ENCODE measurements around the gene ADI1. TPM values are rescaled to one million over a fixed set of nuclear protein-coding genes. Genes with fewer than 3 reads are reported as not detected.

ADI1 gene
- total and polyA plus RNA-seq, 2 of the 4 experiments (the other 2 are of a cell fraction), result 43.2 to 46.0 TPM

DNA sequence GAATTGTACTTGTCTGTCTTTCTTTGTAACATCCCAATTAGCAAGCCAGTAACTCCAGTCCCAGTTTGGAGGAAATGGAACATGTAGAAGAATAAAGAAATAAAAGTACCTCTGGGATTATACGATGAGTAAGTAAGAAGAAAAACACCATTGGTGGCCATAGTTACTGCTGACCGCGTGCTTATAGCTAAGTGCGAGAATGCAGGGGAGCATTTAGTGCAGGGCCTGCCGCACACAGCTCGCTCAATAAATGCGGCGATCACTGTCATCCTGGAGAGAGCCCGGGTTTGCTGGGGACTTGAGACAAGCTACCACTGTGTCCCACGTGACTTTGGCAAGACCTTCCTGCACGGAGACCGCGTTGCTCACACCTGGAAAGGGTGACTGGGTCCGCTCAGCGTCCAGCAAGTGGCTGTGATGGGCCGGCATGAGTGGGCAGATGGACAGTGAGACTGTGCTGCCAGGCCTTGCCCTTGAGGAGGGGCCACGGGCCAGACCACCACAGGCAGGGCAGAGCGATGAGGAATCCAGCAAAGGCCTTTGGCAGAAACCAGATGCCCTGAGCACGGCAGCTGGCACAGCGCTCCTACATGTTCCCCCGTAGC, 54.8 kb downstream of the ADI1 start:
- no peak overlapping the region for H3K4me3 ChIP-seq (ENCODE audit: insufficient read depth, low read depth, low read length)
- H3K9me3 ChIP-seq (ENCODE audit: control insufficient read depth, insufficient read depth, low read length), result no peaks in the 10 kb centered on the region
- peak overlapping the region; percentile 54; the same call in 1 of the 2 replicates for H4K91ac ChIP-seq (ENCODE audit: insufficient read depth, low read depth, low read length)
- dilution Hi-C loops (cut with HindIII; ENCODE audit: low sequenced_read_pairs, unreplicated experiment) (no loop called here), intact Hi-C loops (cut with micrococcal nuclease) (loop anchor here (5.0 kb wide), 1 partner anchor 188 kb away; no protein-coding TSS in a partner anchor), in situ Hi-C loops (cut with MboI; ENCODE audit: low sequenced_read_pairs) (no loop called here)
- no peak overlapping the region for H2AK9ac ChIP-seq (replicated peaks; ENCODE audit: low read depth, low read length, poor library complexity)
- no peak overlapping the region for H3K4me2 ChIP-seq (ENCODE audit: low read depth, low read length)
- peak overlapping the region; percentile 98 for H2BK5ac ChIP-seq (ENCODE audit: low read depth, low read length, poor library complexity, severe bottlenecking)
- TF ChIP-seq CEBPB (IDR thresholded peaks at IDR 0.05; ENCODE audit: low read depth, low read length) (no peak), USF2 (IDR thresholded peaks at IDR 0.05; ENCODE audit: low read depth, low read length) (no peak), MAZ (IDR thresholded peaks at IDR 0.05; ENCODE audit: borderline replicate concordance, low read depth, low read length) (no peak), RAD21 (IDR thresholded peaks at IDR 0.05; ENCODE audit: low read length) (no peak), RFX5 (IDR thresholded peaks at IDR 0.05; ENCODE audit: low read depth, low read length) (no peak), FOS (IDR thresholded peaks at IDR 0.05; ENCODE audit: low read depth, low read length) (no peak), MXI1 (IDR thresholded peaks at IDR 0.05; ENCODE audit: borderline replicate concordance, low read depth, low read length) (no peak), NFE2L2 (IDR thresholded peaks at IDR 0.05; ENCODE audit: low read depth, low read length) (no peak), MAFK (IDR thresholded peaks at IDR 0.05; ENCODE audit: low read depth, low read length) (no peak)
- TF ChIP-seq, protein P1, sequence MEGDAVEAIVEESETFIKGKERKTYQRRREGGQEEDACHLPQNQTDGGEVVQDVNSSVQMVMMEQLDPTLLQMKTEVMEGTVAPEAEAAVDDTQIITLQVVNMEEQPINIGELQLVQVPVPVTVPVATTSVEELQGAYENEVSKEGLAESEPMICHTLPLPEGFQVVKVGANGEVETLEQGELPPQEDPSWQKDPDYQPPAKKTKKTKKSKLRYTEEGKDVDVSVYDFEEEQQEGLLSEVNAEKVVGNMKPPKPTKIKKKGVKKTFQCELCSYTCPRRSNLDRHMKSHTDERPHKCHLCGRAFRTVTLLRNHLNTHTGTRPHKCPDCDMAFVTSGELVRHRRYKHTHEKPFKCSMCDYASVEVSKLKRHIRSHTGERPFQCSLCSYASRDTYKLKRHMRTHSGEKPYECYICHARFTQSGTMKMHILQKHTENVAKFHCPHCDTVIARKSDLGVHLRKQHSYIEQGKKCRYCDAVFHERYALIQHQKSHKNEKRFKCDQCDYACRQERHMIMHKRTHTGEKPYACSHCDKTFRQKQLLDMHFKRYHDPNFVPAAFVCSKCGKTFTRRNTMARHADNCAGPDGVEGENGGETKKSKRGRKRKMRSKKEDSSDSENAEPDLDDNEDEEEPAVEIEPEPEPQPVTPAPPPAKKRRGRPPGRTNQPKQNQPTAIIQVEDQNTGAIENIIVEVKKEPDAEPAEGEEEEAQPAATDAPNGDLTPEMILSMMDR (conservative IDR thresholded peaks at IDR 0.05; ENCODE audit: low read depth, low read length), result no peak
- no peak overlapping the region for H3K18ac ChIP-seq (ENCODE audit: low read depth, low read length)
- peak overlapping the region; percentile 15; the same call in 1 of the 2 replicates for H3K27ac ChIP-seq (ENCODE audit: insufficient read depth, low read length)
- H2BK120ac ChIP-seq (ENCODE audit: low read depth, low read length), result peak overlapping the region; percentile 83; the same call in 1 of the 2 replicates
- no peak overlapping the region for H4K8ac ChIP-seq (ENCODE audit: low read depth in 2 of 2, low read length in 2 of 2)
- WGBS, 2 experiments (ENCODE audit: extremely low coverage in 2 of 2, insufficient read length in 1 of 2), result 99% methylated on average over 14 of the region's 21 CpGs; no CpG with 5 or more reads in 1 of the 2 experiments
- ChIA-PET POLR2A (ENCODE audit: unreplicated experiment) (no interaction called here), CTCF (no interaction called here)
- 0 out of 2 replicates have a peak overlapping the region, but pooled peaks have one; percentile 29 for H3K14ac ChIP-seq (replicated peaks; ENCODE audit: low read depth, low read length)
- no peaks in the 10 kb centered on the region for H4K20me1 ChIP-seq (ENCODE audit: insufficient read depth, low read length)
- H3K27me3 ChIP-seq (ENCODE audit: control insufficient read depth, insufficient read depth, low read length), result no peaks in the 10 kb centered on the region
- no peak overlapping the region for H3K9ac ChIP-seq (ENCODE audit: low read depth, low read length)
- H3K9me1 ChIP-seq (ENCODE audit: insufficient read depth, low read length), result peaks cover 10% of the 10 kb centered on the region
- BruUV-seq (replicated peaks), result no TSS peak
- no peak for ATAC-seq (ENCODE audit: low read depth)
- no peak overlapping the region for H2AFZ ChIP-seq (replicated peaks; ENCODE audit: low read length, poor library complexity)
- H3K36me3 ChIP-seq (ENCODE audit: control insufficient read depth, insufficient read depth, low read length), result peaks cover 34% of the 10 kb centered on the region
- no peak overlapping the region for H2BK20ac ChIP-seq (ENCODE audit: low read depth, low read length)
- H4K5ac ChIP-seq (ENCODE audit: low read depth, low read length), result no peak overlapping the region
- no peak for DNase-seq
- H2BK15ac ChIP-seq (ENCODE audit: low read depth, low read length), result no peak overlapping the region
- H3K79me1 ChIP-seq (ENCODE audit: low read depth in 1 of 2, low read length in 2 of 2), result peaks cover 0 to 30% of the 10 kb centered on the region in 2 experiments; a peak in 2 of 4 replicates
- no peak overlapping the region for H3K56ac ChIP-seq (ENCODE audit: extremely low read depth, insufficient read depth, low read length)
- H3K4ac ChIP-seq (ENCODE audit: low read depth, low read length), result peak overlapping the region; percentile 79; the same call in 1 of the 2 replicates
- H3K4me1 ChIP-seq (ENCODE audit: control insufficient read depth, insufficient read depth, low read length), result peaks cover 13% of the 10 kb centered on the region
- peak overlapping the region; percentile 86 for H2AK5ac ChIP-seq (ENCODE audit: low read depth, low read length)
- no peak overlapping the region for H3K23ac ChIP-seq (ENCODE audit: low read depth, low read length)

Data from IMR-90 (cell line).